ENCODE data around the gene NLGN1. TPM values are rescaled to one million over a fixed set of nuclear protein-coding genes. Genes with fewer than 3 reads are reported as not detected.

NLGN1 gene
- total RNA-seq, 4 donors from 2014 or later: 2.2 to 5.8 (median 3.0) TPM

- H3K4me1 ChIP-seq: no peaks in the 10 kb centered on the region
- H3K9me3 ChIP-seq: no peaks in the 10 kb centered on the region
- no peaks in the 10 kb centered on the region for H3K36me3 ChIP-seq
- WGBS: 90% methylated on average over 2 of the region's 2 CpGs
- H3K27me3 ChIP-seq: no peaks in the 10 kb centered on the region
- H3K4me3 ChIP-seq: no peak overlapping the region
- TF ChIP-seq, protein P1, sequence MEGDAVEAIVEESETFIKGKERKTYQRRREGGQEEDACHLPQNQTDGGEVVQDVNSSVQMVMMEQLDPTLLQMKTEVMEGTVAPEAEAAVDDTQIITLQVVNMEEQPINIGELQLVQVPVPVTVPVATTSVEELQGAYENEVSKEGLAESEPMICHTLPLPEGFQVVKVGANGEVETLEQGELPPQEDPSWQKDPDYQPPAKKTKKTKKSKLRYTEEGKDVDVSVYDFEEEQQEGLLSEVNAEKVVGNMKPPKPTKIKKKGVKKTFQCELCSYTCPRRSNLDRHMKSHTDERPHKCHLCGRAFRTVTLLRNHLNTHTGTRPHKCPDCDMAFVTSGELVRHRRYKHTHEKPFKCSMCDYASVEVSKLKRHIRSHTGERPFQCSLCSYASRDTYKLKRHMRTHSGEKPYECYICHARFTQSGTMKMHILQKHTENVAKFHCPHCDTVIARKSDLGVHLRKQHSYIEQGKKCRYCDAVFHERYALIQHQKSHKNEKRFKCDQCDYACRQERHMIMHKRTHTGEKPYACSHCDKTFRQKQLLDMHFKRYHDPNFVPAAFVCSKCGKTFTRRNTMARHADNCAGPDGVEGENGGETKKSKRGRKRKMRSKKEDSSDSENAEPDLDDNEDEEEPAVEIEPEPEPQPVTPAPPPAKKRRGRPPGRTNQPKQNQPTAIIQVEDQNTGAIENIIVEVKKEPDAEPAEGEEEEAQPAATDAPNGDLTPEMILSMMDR (IDR thresholded peaks at IDR 0.05): no peak
- no peak for TF ChIP-seq EP300 (IDR thresholded peaks at IDR 0.05)
- no peak for TF ChIP-seq POLR2A (IDR thresholded peaks at IDR 0.05)
- no peak for TF ChIP-seq POLR2AphosphoS5 (IDR thresholded peaks at IDR 0.05)
- H3K27ac ChIP-seq: no peak overlapping the region
- DNase-seq (ENCODE audit: low spot score in 2 of 2): no peak
These were observed 332.8 kb downstream of the NLGN1 start for GRCh38 chr3:173730391-173730790.

DNA sequence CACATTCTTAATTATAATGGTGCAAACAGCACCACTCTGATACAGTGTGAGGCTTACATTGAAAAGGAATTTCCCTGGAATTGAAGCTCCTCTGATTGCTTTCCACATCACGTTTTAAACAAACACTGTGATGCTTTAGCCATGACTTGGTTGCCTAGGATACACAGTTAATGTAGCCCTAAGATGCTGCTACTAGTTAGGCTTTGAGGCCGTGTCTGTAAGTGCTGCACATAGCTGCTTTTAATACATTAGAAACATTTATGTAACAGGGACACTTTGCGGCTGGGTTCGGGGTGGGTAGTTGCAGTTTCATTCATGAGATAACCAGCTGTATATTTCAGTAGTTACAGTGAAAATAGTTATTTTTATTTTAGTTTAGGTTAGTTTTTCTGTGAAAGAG is 334.7 kb downstream of the NLGN1 start:
- H3K36me3 ChIP-seq: no peaks in the 10 kb centered on the region
- H3K4me3 ChIP-seq: no peak overlapping the region
- H3K27me3 ChIP-seq: no peaks in the 10 kb centered on the region
- 73% methylated on average over 4 of the region's 4 CpGs for WGBS
- TF ChIP-seq, protein P1 (IDR thresholded peaks at IDR 0.05): no peak
- TF ChIP-seq POLR2A (IDR thresholded peaks at IDR 0.05) (no peak), EP300 (IDR thresholded peaks at IDR 0.05) (no peak), POLR2AphosphoS5 (IDR thresholded peaks at IDR 0.05) (no peak)
- H3K27ac ChIP-seq: no peak overlapping the region
- no peaks in the 10 kb centered on the region for H3K9me3 ChIP-seq
- no peak for DNase-seq (ENCODE audit: low spot score in 2 of 2)
- no peaks in the 10 kb centered on the region for H3K4me1 ChIP-seq

DNA sequence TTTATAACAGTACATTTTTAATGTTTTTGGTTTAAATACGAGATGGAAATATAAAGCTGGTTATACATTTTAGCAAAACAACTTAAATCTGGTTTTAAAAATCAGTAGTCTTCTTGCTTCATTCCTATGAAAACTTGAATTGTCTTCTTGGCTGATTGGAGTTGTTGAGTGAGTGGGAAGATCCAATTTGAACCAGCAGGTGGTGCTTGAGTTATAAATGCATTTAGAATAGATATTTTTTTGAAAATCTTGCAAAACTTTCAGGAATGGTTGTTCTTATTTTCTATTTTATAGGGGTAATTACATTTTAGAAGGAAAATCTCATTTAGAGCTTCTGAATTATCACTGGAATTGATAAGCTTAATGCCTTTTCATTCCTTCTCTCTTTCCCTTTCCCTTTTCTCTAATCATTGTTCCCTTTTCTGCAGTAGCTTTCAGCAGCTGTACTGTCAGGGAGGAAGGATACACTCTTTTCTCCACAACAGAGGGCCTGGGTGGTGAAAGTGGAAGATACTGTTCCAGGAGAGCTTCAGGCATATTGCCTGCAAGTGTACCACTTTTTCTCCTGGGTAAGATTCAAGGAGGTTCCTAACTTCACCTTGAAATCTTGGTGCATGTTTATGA is 335.6 kb downstream of the NLGN1 start:
- DNase-seq (ENCODE audit: low spot score in 2 of 2): no peak
- no peaks in the 10 kb centered on the region for H3K4me1 ChIP-seq
- no peak overlapping the region for H3K27ac ChIP-seq
- no peaks in the 10 kb centered on the region for H3K9me3 ChIP-seq
- H3K36me3 ChIP-seq: no peaks in the 10 kb centered on the region
- WGBS: 79% methylated on average over 1 of the region's 1 CpG
- no peaks in the 10 kb centered on the region for H3K27me3 ChIP-seq
- no peak for TF ChIP-seq EP300 (IDR thresholded peaks at IDR 0.05)
- TF ChIP-seq, protein P1 (IDR thresholded peaks at IDR 0.05): peak in 1 of 2 donors; percentile 27
- no peak overlapping the region for H3K4me3 ChIP-seq

DNA sequence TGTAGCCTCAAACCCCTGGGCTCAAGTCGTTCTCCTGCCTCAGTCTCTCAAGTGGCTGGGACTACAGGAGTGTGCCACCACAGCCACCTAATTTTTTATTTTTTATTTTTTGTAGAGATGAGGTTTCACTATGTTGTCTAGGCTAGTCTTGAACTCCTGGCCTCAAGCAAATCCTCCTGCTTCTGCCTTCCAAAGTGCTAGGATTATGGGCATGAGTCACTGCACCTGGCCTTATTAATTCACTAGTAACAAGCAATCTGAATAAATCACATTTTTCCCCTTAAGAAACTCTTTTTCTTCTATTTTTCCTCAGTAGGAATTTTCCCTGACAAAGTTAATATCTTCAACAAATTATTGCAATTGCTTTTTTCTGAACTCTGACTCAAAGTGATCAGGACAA is 336.9 kb downstream of the NLGN1 start:
- DNase-seq (ENCODE audit: low spot score in 2 of 2): no peak
- Histone ChIP-seq H3K27me3 (no peaks in the 10 kb centered on the region), H3K4me3 (no peak overlapping the region), H3K36me3 (no peaks in the 10 kb centered on the region), H3K9me3 (no peaks in the 10 kb centered on the region), H3K27ac (no peak overlapping the region), H3K4me1 (no peaks in the 10 kb centered on the region)
- no peak for TF ChIP-seq POLR2A (IDR thresholded peaks at IDR 0.05)
- no peak for TF ChIP-seq EP300 (IDR thresholded peaks at IDR 0.05)
- WGBS: 100% methylated on average over 1 of the region's 1 CpG

GRCh38 chr3:173734895-173735294 is 337.4 kb downstream of the NLGN1 start:
- WGBS: 58% methylated on average over 1 of the region's 1 CpG
- Histone ChIP-seq H3K9me3 (no peaks in the 10 kb centered on the region), H3K4me1 (no peaks in the 10 kb centered on the region), H3K36me3 (no peaks in the 10 kb centered on the region), H3K27ac (no peak overlapping the region), H3K4me3 (no peak overlapping the region), H3K27me3 (no peaks in the 10 kb centered on the region)
- DNase-seq (ENCODE audit: low spot score in 2 of 2): no peak
- TF ChIP-seq EP300 (IDR thresholded peaks at IDR 0.05) (no peak), POLR2A (IDR thresholded peaks at IDR 0.05) (no peak), POLR2AphosphoS5 (IDR thresholded peaks at IDR 0.05) (no peak)
- TF ChIP-seq, protein P1 (IDR thresholded peaks at IDR 0.05): no peak

DNA sequence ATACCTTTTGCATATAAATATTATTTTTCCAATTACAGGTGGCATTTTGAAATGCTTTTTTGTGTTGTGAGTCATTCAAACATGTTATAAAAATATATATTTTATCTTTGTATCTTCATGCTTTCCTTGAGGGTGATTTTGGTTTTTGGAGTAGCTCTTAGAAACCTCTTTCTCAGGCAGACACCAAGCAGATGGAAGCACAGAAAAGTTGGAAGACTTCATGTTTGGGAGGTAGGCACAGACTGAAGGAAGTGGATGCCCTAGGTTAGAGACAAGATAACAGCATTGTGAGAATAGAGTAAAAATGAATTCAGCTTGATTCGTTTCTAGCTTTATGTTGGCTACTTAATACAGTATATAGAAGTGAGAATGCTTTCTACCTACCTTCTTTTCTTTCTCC is 338.3 kb downstream of the NLGN1 start:
- no peak for TF ChIP-seq EP300 (IDR thresholded peaks at IDR 0.05)
- TF ChIP-seq POLR2AphosphoS5 (IDR thresholded peaks at IDR 0.05): no peak
- TF ChIP-seq, protein P1 (IDR thresholded peaks at IDR 0.05): no peak
- no peak for TF ChIP-seq POLR2A (IDR thresholded peaks at IDR 0.05)

More for the DNA sequence above, 338.3 kb downstream of the NLGN1 start:
- Histone ChIP-seq H3K9me3 (no peaks in the 10 kb centered on the region), H3K27ac (no peak overlapping the region), H3K4me1 (no peaks in the 10 kb centered on the region), H3K4me3 (no peak overlapping the region), H3K27me3 (no peaks in the 10 kb centered on the region), H3K36me3 (no peaks in the 10 kb centered on the region)
- DNase-seq (ENCODE audit: low spot score in 2 of 2): no peak
- WGBS: 59% methylated on average over 1 of the region's 1 CpG

Data from suprapubic skin (tissue), 4 donors.